DOHH2 (cell line): ENCODE results near the gene CNKSR3.

Source experiments
- H3F3A ChIP-seq: fragments of 200-600 bp; sonication (generic), shearing (Covaris generic); 2 replicates; pipeline ENCODE4 v1.6.0; 2016; ENCODE audit warnings: antibody characterized with exemption, mild to moderate bottlenecking; ENCODE audit not compliant: control insufficient read depth, insufficient read depth
- H3K27ac ChIP-seq: fragments of 200-600 bp; sonication (generic); 2 replicates; pipeline ENCODE4 v1.5.1; 2014; ENCODE audit warnings: low read depth, mild to moderate bottlenecking, low read length, moderate library complexity
- H3K27me3 ChIP-seq: fragments of 200-600 bp; sonication (generic); 2 replicates; pipeline ENCODE4 v1.6.1; 2014; ENCODE audit warnings: mild to moderate bottlenecking, low read length, mixed read lengths; ENCODE audit not compliant: control insufficient read depth
- H3K36me3 ChIP-seq: fragments of 200-600 bp; sonication (generic); 2 replicates; pipeline ENCODE4 v1.6.1; 2014; ENCODE audit warnings: mild to moderate bottlenecking, low read length, moderate library complexity, mixed read lengths; ENCODE audit not compliant: control insufficient read depth
- H3K4me1 ChIP-seq: fragments of 200-600 bp; sonication (generic); 2 replicates; pipeline ENCODE4 v1.6.1; 2014; ENCODE audit warnings: mild to moderate bottlenecking, low read length, mixed read lengths; ENCODE audit not compliant: control insufficient read depth
- H3K4me2 ChIP-seq: fragments of 200-600 bp; sonication (generic); 2 replicates; pipeline ENCODE4 v1.6.0; 2014; ENCODE audit warnings: mild to moderate bottlenecking, low read length, moderate library complexity
- H3K4me3 ChIP-seq: fragments of 200-600 bp; sonication (generic); 2 replicates; pipeline ENCODE4 v1.5.1; 2014; ENCODE audit warnings: mild to moderate bottlenecking, low read length, mixed read lengths
- H3K79me2 ChIP-seq: fragments of 200-600 bp; sonication (generic); 2 replicates; pipeline ENCODE4 v1.6.1; 2014; ENCODE audit warnings: mild to moderate bottlenecking, low read length, mixed read lengths; ENCODE audit not compliant: control insufficient read depth
- H3K9me2 ChIP-seq: fragments of 200-600 bp; sonication (generic); replicated peaks from 2 replicates; pipeline ENCODE4 v1.6.1; 2014; ENCODE audit warnings: mild to moderate bottlenecking, low read length, mixed read lengths; ENCODE audit not compliant: control insufficient read depth
- H3K9me3 ChIP-seq: fragments of 200-600 bp; sonication (generic); 2 replicates; pipeline ENCODE4 v1.6.1; 2014; ENCODE audit warnings: antibody characterized with exemption, low read length, mixed read lengths; ENCODE audit not compliant: control insufficient read depth, insufficient read depth
- H4K20me1 ChIP-seq: fragments of 200-600 bp; sonication (generic); 2 replicates; pipeline ENCODE4 v1.6.0; 2014; ENCODE audit warnings: low read depth, mild to moderate bottlenecking, antibody characterized with exemption, low read length, moderate library complexity; ENCODE audit not compliant: control insufficient read depth, insufficient read depth
- CTCF ChIP-seq: fragments of 200-600 bp; sonication (generic); IDR thresholded peaks from one replicate; pipeline ENCODE4 v1.5.1; 2014; ENCODE audit warnings: antibody characterized with exemption, mild to moderate bottlenecking, low read depth, low read length; ENCODE audit not compliant: poor library complexity, severe bottlenecking
- EZH2phosphoT487 ChIP-seq: fragments of 200-600 bp; sonication (generic); IDR thresholded peaks from 2 replicates; pipeline ENCODE4 v1.6.1; 2017; ENCODE audit warnings: borderline replicate concordance, mild to moderate bottlenecking, antibody characterized with exemption, low read length, moderate library complexity, mixed read lengths

Gene CNKSR3

GRCh38 chr6:154466971-154467679 is 43.4 kb downstream of the CNKSR3 start:
- no peaks in the 10 kb centered on the region for H3K9me2 ChIP-seq
- H3K27me3 ChIP-seq, result no peaks in the 10 kb centered on the region
- no peaks in the 10 kb centered on the region for H3K79me2 ChIP-seq
- H3K4me2 ChIP-seq, result no peak overlapping the region
- no peaks in the 10 kb centered on the region for H3K4me1 ChIP-seq
- no peaks in the 10 kb centered on the region for H3F3A ChIP-seq
- no peaks in the 10 kb centered on the region for H3K36me3 ChIP-seq
- no peak overlapping the region for H3K27ac ChIP-seq
- H3K9me3 ChIP-seq, result no peaks in the 10 kb centered on the region
- H3K4me3 ChIP-seq, result no peak overlapping the region
- H4K20me1 ChIP-seq, result no peaks in the 10 kb centered on the region
- TF ChIP-seq EZH2phosphoT487 (no peak), CTCF (no peak)

GRCh38 chr6:154466139-154466538 is 44.3 kb downstream of the CNKSR3 start:
- Histone ChIP-seq H3K79me2 (no peaks in the 10 kb centered on the region), H3K27me3 (no peaks in the 10 kb centered on the region), H3K36me3 (no peaks in the 10 kb centered on the region), H3K4me2 (no peak overlapping the region), H3K27ac (no peak overlapping the region), H3K9me3 (no peaks in the 10 kb centered on the region), H3K4me3 (no peak overlapping the region), H3K9me2 (no peaks in the 10 kb centered on the region), H3F3A (no peaks in the 10 kb centered on the region), H3K4me1 (no peaks in the 10 kb centered on the region), H4K20me1 (no peaks in the 10 kb centered on the region)
- no peak for TF ChIP-seq CTCF
- TF ChIP-seq EZH2phosphoT487, result no peak

GRCh38 chr6:154463573-154464419 is 46.7 kb downstream of the CNKSR3 start:
- Histone ChIP-seq H3F3A (no peaks in the 10 kb centered on the region), H4K20me1 (no peaks in the 10 kb centered on the region), H3K79me2 (no peaks in the 10 kb centered on the region), H3K9me3 (no peaks in the 10 kb centered on the region), H3K27me3 (no peaks in the 10 kb centered on the region), H3K27ac (no peak overlapping the region), H3K9me2 (no peaks in the 10 kb centered on the region), H3K4me1 (no peaks in the 10 kb centered on the region), H3K4me3 (no peak overlapping the region), H3K36me3 (no peaks in the 10 kb centered on the region), H3K4me2 (no peak overlapping the region)
- TF ChIP-seq CTCF (no peak), EZH2phosphoT487 (no peak)
